Measurements from ENCODE around the gene RIMKLA. TPM values are rescaled to one million over a fixed set of nuclear protein-coding genes. Genes with fewer than 3 reads are reported as not detected.

The RIMKLA gene
- total and polyA plus RNA-seq, 2 of the 13 experiments (the other 11 are each of a cell fraction or from before 2014, with no cell fraction given), result 2.5 to 3.8 TPM

GRCh38 chr1:42456010-42456753 is 75.6 kb downstream of the RIMKLA start, which contains the start of the genes PPCS and ZMYND12 (continued):
- TF ChIP-seq ZBTB40 (IDR thresholded peaks at IDR 0.05), result no peak
- peak; percentile 67 for TF ChIP-seq ZBTB40 (CRISPR knock-in tag; IDR thresholded peaks at IDR 0.05)
- peak; percentile 17; the same call in 1 of the 2 replicates for TF ChIP-seq PRMT3 (CRISPR knock-in tag; IDR thresholded peaks at IDR 0.05; ENCODE audit: borderline replicate concordance, low read depth)
- TF ChIP-seq NONO (IDR thresholded peaks at IDR 0.05), result no peak
- 0 out of 2 replicates have a peak, but pooled peaks have one; percentile 50 for TF ChIP-seq NONO (CRISPR knock-in tag; conservative IDR thresholded peaks at IDR 0.05)
- TF ChIP-seq SETDB1 (CRISPR knock-in tag; IDR thresholded peaks at IDR 0.05; ENCODE audit: borderline replicate concordance), result no peak
- TF ChIP-seq RBM22 (optimal IDR thresholded peaks at IDR 0.05; ENCODE audit: low read length), result no peak
- no peak for TF ChIP-seq DBP (CRISPR knock-in tag; IDR thresholded peaks at IDR 0.05; ENCODE audit: not compliant biosample characterization)
- no peak; the same call in 1 of the 2 replicates for TF ChIP-seq HOXD1 (CRISPR knock-in tag; IDR thresholded peaks at IDR 0.05)
- no peak for TF ChIP-seq ZMYM2 (CRISPR knock-in tag; IDR thresholded peaks at IDR 0.05)
- no peak for TF ChIP-seq ZIK1 (CRISPR knock-in tag; IDR thresholded peaks at IDR 0.05; ENCODE audit: borderline replicate concordance, low read depth)
- TF ChIP-seq KMT2A (CRISPR knock-in tag; IDR thresholded peaks at IDR 0.05), result peak; percentile 86
- TF ChIP-seq ZUFSP (CRISPR knock-in tag; IDR thresholded peaks at IDR 0.05; ENCODE audit: borderline replicate concordance), result no peak
- no peak for TF ChIP-seq ZNF260 (CRISPR knock-in tag; IDR thresholded peaks at IDR 0.05; ENCODE audit: borderline replicate concordance, low read depth)
- peak; percentile 71 for TF ChIP-seq ZNF563 (CRISPR knock-in tag; IDR thresholded peaks at IDR 0.05)
- peak; percentile 75; the same call in 1 of the 2 replicates for TF ChIP-seq ZNF816 (CRISPR knock-in tag; IDR thresholded peaks at IDR 0.05; ENCODE audit: borderline replicate concordance)
- TF ChIP-seq NBN (conservative IDR thresholded peaks at IDR 0.05), result no peak
- no peak; the same call in 1 of the 2 replicates for TF ChIP-seq ZNF598 (CRISPR knock-in tag; IDR thresholded peaks at IDR 0.05; ENCODE audit: borderline replicate concordance)

Data from HepG2 (cell line).